Measurements from ENCODE around the gene MGA. TPM values are rescaled to one million over a fixed set of nuclear protein-coding genes. Genes with fewer than 3 reads are reported as not detected.

MGA gene
- total RNA-seq, 1 donor from 2014 or later: 71.4 TPM

DNA sequence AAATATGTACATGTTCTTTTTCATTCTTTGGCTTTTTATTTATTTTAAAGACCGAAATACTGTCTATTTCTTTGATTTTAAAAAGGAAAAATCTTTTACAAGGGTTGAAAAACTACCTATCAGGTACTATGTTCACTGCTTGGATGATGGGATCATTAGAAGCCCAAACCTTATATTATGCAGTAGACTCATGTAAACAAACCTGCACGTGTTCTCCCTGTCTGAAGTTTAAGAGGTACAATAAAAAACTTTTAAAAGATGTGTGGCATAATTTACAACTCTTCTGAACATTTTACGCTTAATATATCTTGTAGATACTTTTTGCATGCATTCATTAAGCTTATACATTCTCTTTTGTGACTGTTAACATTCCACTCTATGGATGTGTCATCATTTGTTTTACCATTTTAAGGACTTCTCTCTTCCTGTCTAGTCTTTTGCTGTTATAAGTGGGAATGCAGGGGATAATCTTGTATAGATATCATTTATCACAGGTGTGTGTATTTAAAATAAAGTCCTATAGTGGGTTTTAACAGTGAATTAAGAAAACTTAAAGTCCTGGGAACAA, 6.2 kb downstream of the MGA start:
- no peaks in the 10 kb centered on the region for H3K27me3 Mint-ChIP-seq (ENCODE audit: low read depth)
- H3K4me1 Mint-ChIP-seq: peaks cover 16% of the 10 kb centered on the region
- TF ChIP-seq, protein P1, sequence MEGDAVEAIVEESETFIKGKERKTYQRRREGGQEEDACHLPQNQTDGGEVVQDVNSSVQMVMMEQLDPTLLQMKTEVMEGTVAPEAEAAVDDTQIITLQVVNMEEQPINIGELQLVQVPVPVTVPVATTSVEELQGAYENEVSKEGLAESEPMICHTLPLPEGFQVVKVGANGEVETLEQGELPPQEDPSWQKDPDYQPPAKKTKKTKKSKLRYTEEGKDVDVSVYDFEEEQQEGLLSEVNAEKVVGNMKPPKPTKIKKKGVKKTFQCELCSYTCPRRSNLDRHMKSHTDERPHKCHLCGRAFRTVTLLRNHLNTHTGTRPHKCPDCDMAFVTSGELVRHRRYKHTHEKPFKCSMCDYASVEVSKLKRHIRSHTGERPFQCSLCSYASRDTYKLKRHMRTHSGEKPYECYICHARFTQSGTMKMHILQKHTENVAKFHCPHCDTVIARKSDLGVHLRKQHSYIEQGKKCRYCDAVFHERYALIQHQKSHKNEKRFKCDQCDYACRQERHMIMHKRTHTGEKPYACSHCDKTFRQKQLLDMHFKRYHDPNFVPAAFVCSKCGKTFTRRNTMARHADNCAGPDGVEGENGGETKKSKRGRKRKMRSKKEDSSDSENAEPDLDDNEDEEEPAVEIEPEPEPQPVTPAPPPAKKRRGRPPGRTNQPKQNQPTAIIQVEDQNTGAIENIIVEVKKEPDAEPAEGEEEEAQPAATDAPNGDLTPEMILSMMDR (IDR thresholded peaks at IDR 0.05; ENCODE audit: unreplicated experiment): no peak
- H3K36me3 Mint-ChIP-seq: peaks cover 20% of the 10 kb centered on the region
- no peak for DNase-seq (ENCODE audit: low spot score in 2 of 2, unreplicated experiment in 2 of 2)
- H3K9me3 Mint-ChIP-seq: peaks cover 4% of the 10 kb centered on the region
- H3K27ac Mint-ChIP-seq: no peak overlapping the region
- H3K4me3 Mint-ChIP-seq: no peak overlapping the region

DNA sequence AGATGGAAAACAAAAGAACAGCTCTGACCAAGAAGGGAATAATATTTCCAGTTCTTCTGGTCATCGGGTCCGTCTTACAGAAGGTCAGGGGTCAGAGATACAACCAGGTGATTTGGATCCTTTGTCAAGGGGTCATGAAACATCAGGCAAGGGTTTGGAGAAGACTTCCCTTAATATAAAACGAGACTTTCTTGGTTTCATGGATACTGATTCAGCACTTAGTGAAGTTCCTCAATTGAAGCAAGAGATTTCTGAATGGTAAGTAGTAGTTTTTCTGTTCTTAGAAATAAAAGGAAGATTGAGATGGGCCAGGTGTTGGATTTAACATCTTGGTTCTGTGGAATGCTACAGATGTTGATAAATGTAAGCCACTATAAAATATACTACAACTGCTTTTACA, 9.5 kb downstream of the MGA start:
- Mint-ChIP-seq H3K9me3 (peaks cover 4% of the 10 kb centered on the region), H3K27me3 (ENCODE audit: low read depth) (no peaks in the 10 kb centered on the region), H3K36me3 (peaks cover 24% of the 10 kb centered on the region), H3K4me3 (no peak overlapping the region), H3K27ac (no peak overlapping the region), H3K4me1 (peaks cover 7% of the 10 kb centered on the region)
- DNase-seq (ENCODE audit: low spot score in 2 of 2, unreplicated experiment in 2 of 2): no peak
- TF ChIP-seq, protein P1 (IDR thresholded peaks at IDR 0.05; ENCODE audit: unreplicated experiment): no peak

DNA sequence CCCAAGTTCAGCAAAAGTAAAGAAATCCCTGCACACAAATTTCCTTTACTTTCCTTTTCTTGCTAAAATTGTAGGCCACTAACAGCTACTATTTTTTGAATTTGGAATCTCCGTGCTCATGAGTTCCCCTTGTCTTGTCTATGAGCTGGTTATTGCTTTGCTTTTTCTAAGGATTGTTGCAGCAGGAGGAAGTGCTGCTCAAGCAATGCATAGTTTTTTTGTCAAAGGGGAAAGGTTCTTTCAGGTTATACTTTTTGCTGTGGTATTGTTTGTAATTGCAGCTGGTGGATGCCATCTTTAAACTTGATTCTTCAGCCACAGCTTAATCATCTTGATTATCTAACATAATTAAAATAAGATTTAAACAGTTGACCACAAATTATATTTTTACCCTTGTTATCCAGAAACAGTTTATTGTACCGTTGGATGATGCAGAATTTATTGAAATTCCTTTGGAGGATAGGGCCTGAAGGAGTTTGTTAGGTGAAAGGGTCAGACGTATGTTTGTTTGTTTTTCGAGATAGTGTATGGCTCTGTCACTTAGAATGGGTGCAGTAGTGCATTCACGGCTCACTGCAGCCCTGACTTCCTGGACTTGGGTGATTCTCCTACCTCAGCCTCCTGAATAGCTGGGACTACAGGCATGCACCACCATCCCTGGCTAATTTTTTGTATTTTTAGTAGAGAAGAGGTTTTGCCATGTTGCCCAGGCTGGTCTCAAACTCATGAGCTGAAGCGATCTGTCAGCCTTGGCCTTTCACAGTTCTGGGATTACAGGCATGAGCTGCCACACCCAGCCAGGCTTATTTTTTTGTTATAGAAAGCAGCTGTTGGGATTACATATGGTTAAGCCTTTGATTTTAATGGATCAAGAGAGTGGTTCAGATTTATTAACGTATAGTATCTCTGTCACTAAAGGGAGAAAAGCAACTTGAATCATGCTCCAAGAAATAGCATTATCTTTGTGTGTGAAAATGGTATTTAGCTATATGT, 11.7 kb downstream of the MGA start:
- H3K27ac Mint-ChIP-seq: peak overlapping the region; percentile 10
- no peaks in the 10 kb centered on the region for H3K27me3 Mint-ChIP-seq (ENCODE audit: low read depth)
- TF ChIP-seq, protein P1 (IDR thresholded peaks at IDR 0.05; ENCODE audit: unreplicated experiment): no peak
- H3K4me3 Mint-ChIP-seq: no peak overlapping the region
- peaks cover 2% of the 10 kb centered on the region for H3K4me1 Mint-ChIP-seq
- DNase-seq (ENCODE audit: low spot score in 2 of 2, unreplicated experiment in 2 of 2): no peak
- peaks cover 29% of the 10 kb centered on the region for H3K36me3 Mint-ChIP-seq
- H3K9me3 Mint-ChIP-seq: peaks cover 4% of the 10 kb centered on the region

DNA sequence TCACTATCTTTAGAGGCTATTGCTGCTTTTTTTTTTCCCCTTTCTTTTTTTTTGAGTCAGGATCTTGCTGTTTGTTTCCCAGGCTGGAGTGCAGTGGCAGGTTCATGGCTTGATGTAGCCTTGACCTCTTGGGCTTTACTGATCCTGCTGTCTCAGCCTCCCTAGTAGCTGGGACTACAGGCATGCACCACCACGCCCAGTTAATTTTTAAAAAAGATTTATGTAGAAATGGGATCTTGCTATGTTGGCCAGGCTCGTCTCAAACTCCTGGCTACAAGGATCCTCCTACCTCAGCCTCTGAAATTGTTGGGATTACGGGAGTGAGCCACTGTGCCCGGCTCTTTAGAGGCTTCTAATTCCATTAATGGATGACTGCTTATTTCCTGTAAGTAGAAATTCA, 15.1 kb downstream of the MGA start:
- Mint-ChIP-seq H3K27ac (no peak overlapping the region), H3K27me3 (ENCODE audit: low read depth) (no peaks in the 10 kb centered on the region), H3K4me1 (peaks cover 2% of the 10 kb centered on the region), H3K36me3 (peaks cover 36% of the 10 kb centered on the region), H3K4me3 (no peak overlapping the region), H3K9me3 (peaks cover 15% of the 10 kb centered on the region)
- TF ChIP-seq, protein P1 (IDR thresholded peaks at IDR 0.05; ENCODE audit: unreplicated experiment): no peak
- DNase-seq (ENCODE audit: low spot score in 2 of 2, unreplicated experiment in 2 of 2): no peak

DNA sequence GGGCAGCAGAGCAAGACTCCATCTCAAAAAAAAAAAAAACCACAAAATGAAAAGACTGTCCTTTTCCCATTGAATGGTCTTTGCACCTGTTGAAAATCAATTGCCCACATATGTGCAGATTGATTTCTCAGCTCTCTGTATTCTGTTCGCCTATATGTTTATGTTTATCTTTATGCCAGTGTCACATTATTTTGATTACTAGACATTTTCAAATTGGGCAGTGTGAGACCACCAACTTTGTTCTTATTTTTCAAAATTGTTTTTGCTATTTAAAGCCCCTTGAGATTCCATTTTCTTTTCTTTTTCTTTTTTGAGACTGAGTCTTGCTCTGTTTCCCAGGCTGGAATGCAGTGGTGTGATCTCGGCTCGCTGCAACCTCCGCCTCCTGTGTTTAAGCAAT, 18.5 kb downstream of the MGA start:
- H3K4me3 Mint-ChIP-seq: no peak overlapping the region
- H3K36me3 Mint-ChIP-seq: peaks cover 38% of the 10 kb centered on the region
- no peaks in the 10 kb centered on the region for H3K27me3 Mint-ChIP-seq (ENCODE audit: low read depth)
- peaks cover 15% of the 10 kb centered on the region for H3K9me3 Mint-ChIP-seq
- no peak overlapping the region for H3K27ac Mint-ChIP-seq
- TF ChIP-seq, protein P1 (IDR thresholded peaks at IDR 0.05; ENCODE audit: unreplicated experiment): no peak
- DNase-seq (ENCODE audit: low spot score in 2 of 2, unreplicated experiment in 2 of 2): no peak
- H3K4me1 Mint-ChIP-seq: no peaks in the 10 kb centered on the region

All from mesothelial cell of epicardium (in vitro differentiated cells).